ENCODE results near the gene ATRN. TPM values are rescaled to one million over a fixed set of nuclear protein-coding genes. Genes with fewer than 3 reads are reported as not detected.
A peak's percentile ranks its signal among the peaks of the same experiment; 100 is the strongest.

The ATRN gene
- total and polyA plus RNA-seq, 2 of the 8 experiments (the other 6 are each of a cell fraction or from before 2014, with no cell fraction given) = 12.0 to 17.4 TPM

DNA sequence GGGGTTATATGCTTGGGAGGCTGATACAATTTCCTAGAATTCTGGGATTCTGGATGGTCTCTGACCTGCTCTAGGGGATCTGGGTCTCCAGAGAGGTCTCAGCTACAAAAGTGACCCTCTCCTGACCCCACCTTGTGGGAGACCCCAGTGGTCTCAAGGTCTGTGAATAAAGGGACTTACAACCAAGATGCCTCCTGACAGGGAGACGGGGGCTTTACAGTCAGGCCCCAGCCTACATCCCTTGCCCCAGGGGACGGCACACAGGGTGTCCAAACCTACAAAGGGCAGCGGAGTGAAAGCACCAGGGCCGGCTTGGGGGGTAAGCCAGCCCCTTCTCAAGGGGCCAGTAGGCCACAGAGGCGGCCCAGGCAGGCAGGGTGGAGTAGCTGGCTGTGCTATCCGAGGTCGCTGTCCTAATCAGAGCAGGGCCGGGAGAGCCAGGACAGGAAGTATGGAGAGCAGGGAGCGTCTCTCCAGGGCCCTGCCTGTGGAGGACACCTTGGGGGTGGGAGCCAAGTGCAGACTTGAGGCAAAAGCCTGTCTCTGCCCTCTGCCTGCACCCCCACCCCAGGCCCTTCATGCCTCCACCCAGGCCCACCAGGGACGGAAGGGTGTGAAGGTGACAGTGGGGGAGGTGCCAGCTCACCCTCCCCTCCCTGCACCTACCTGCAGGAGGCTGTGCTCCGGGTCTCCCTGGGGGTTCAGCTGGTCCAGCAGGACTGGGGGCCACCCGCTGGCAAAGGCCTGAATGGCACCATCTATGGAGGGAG, 188.9 kb downstream of the ATRN start:
- Histone ChIP-seq H2BK15ac (ENCODE audit: low read length) (no peak overlapping the region), H3K27ac (ENCODE audit: low read depth, low read length) (no peak overlapping the region), H3K79me2 (ENCODE audit: control insufficient read depth in 1 of 2, insufficient read depth in 2 of 2, low read length in 2 of 2) (no peaks in the 10 kb centered on the region), H2AK5ac (ENCODE audit: low read depth, low read length) (no peak overlapping the region), H4K8ac (ENCODE audit: extremely low read depth, insufficient read depth, low read length) (no peak overlapping the region), H2AFZ (ENCODE audit: low read length) (no peak overlapping the region), H4K20me1 (replicated peaks in 1 of 2; ENCODE audit: control insufficient read depth in 1 of 2, insufficient read depth in 2 of 2, low read length in 2 of 2) (peaks cover 0 to 2% of the 10 kb centered on the region in 2 experiments), H3K18ac (ENCODE audit: extremely low read depth, low read length) (no peak overlapping the region), H3K23ac (ENCODE audit: insufficient read length) (no peak overlapping the region), H4K91ac (replicated peaks; ENCODE audit: insufficient read length, low read length) (no peak overlapping the region), H3K36me3 (ENCODE audit: control insufficient read depth in 2 of 4, insufficient read depth in 4 of 4, low read length in 3 of 4) (peaks cover 0 to 5% (median 0%) of the 10 kb centered on the region in 4 experiments; a peak in 1 of 8 replicates), H2BK5ac (ENCODE audit: low read depth, low read length) (no peak overlapping the region), H3K9me3 (ENCODE audit: insufficient read depth in 2 of 2, low read depth in 1 of 2, low read length in 1 of 2) (peaks cover 0 to 17% of the 10 kb centered on the region in 2 experiments; a peak in 2 of 4 replicates), H3K27me3 (replicated peaks in 1 of 4; ENCODE audit: control insufficient read depth in 3 of 4, extremely low read depth in 1 of 4, insufficient read depth in 3 of 4, low read length in 3 of 4) (peaks cover 0 to 2% (median 0%) of the 10 kb centered on the region in 4 experiments; a peak in 1 of 7 replicates), H3K4me2 (ENCODE audit: insufficient read depth in 1 of 2, low read depth in 2 of 2, low read length in 2 of 2) (no peak overlapping the region; a peak in 1 of 4 replicates), H2BK12ac (ENCODE audit: low read depth, low read length) (no peak overlapping the region), H3K56ac (replicated peaks; ENCODE audit: insufficient read length, low read depth, low read length) (no peak overlapping the region), H2BK120ac (replicated peaks; ENCODE audit: low read depth, low read length) (no peak overlapping the region), H3K23me2 (ENCODE audit: low read depth, low read length) (peaks cover 2% of the 10 kb centered on the region; the same call in 1 of the 2 replicates), H3K4me3 (ENCODE audit: extremely low read depth in 1 of 4, insufficient read depth in 2 of 4, low read depth in 3 of 4, low read length in 4 of 4) (no peak overlapping the region), H4K5ac (ENCODE audit: insufficient read length, low read depth, low read length) (no peak overlapping the region), H3K4ac (replicated peaks; ENCODE audit: insufficient read length, low read depth, low read length) (no peak overlapping the region), H3K79me1 (ENCODE audit: low read depth, low read length) (no peaks in the 10 kb centered on the region), H2BK20ac (ENCODE audit: low read length) (no peak overlapping the region), H3K14ac (ENCODE audit: insufficient read length) (no peak overlapping the region), H3K4me1 (replicated peaks in 1 of 4; ENCODE audit: control insufficient read depth in 3 of 4, insufficient read depth in 4 of 4, low read length in 3 of 4) (peaks cover 0 to 4% (median 0%) of the 10 kb centered on the region in 4 experiments; a peak in 3 of 7 replicates), H3K9ac (replicated peaks in 1 of 4; ENCODE audit: extremely low read depth in 1 of 4, low read depth in 3 of 4, low read length in 3 of 4) (no peak overlapping the region)
- CTCF ChIA-PET (ENCODE audit: partially characterized antibody) = interaction anchor here (0.8 to 5.3 kb wide), 8 partner anchors 11 to 97 kb away, joined by 3 to 28 read pairs (median 4); no protein-coding TSS in a partner anchor
- 81% methylated on average over 12 of the region's 12 CpGs; no CpG with 5 or more reads in 1 of the 2 experiments for WGBS, 2 experiments (ENCODE audit: extremely low coverage in 1 of 2, insufficient coverage in 1 of 2, insufficient read length in 1 of 2, insufficient replicate concordance in 2 of 2, low coverage in 1 of 2, low lambda C conversion rate in 2 of 2, missing lambda C conversion rate in 1 of 2)
- FAIRE-seq (no peak), DNase-seq (ENCODE audit: low read depth in 1 of 2, low spot score in 2 of 2) (no peak)
- POLR2A ChIA-PET (ENCODE audit: partially characterized antibody) = no interaction called here
- peak in 2 of 3 experiments; percentile 4 to 11; a peak in 2 of 4 replicates for TF ChIP-seq CTCF (IDR thresholded peaks at IDR 0.05; ENCODE audit: control extremely low read depth in 1 of 3, insufficient read depth in 1 of 3, low read depth in 1 of 3, low read length in 3 of 3)
- TF ChIP-seq RAD21 (IDR thresholded peaks at IDR 0.05 in 1 of 2, conservative IDR thresholded peaks at IDR 0.05 in 1 of 2; ENCODE audit: low read depth in 2 of 2, low read length in 2 of 2) = peak in 1 of 2 experiments; percentile 13; a peak in 1 of 4 replicates
- TF ChIP-seq HDAC6 (IDR thresholded peaks at IDR 0.05; ENCODE audit: low read depth, low read length) = no peak

Data from H1 (cell line).